Sigmoid colon (tissue), 3 donors: ENCODE measurements around the gene APBB2.

Experiments used
- CTCF ChIP-seq, 4 experiments: fragments of 450-650 bp in 3 of 4; fragments of 200-600 bp in 1 of 4; IDR thresholded peaks; one replicate each; pipeline ENCODE4 v1.5.1; 2016 to 2019; ENCODE audit warnings: antibody characterized with exemption in 4 of 4, mild to moderate bottlenecking in 3 of 4, moderate library complexity in 2 of 4
- POLR2A ChIP-seq, 2 donors: fragments of 450-650 bp; IDR thresholded peaks; one replicate each; pipeline ENCODE4 v1.6.1; 2016; ENCODE audit warnings: antibody characterized with exemption in 2 of 2, mild to moderate bottlenecking in 2 of 2, moderate library complexity in 2 of 2

- TF ChIP-seq CTCF (IDR thresholded peaks at IDR 0.05): no peak
- no peak for TF ChIP-seq POLR2A (IDR thresholded peaks at IDR 0.05)
Observed at GRCh38 chr4:41177016-41177415, 37.3 kb downstream of the APBB2 start.
